ENCODE data around the gene RPLP2. TPM values are rescaled to one million over a fixed set of nuclear protein-coding genes. Genes with fewer than 3 reads are reported as not detected.

Gene RPLP2
- total RNA-seq, 1 experiment from 2014 or later = 794 TPM

GRCh38 chr11:792873-793272, 16.9 kb upstream of the RPLP2 start:
- no peaks in the 10 kb centered on the region for H3K27me3 ChIP-seq (ENCODE audit: control insufficient read depth, insufficient read depth, low read length)
- no peak for DNase-seq
- no peak overlapping the region for H3K4me3 ChIP-seq (ENCODE audit: insufficient read depth, low read depth, low read length)
- no peaks in the 10 kb centered on the region; the same call in none of the 2 replicates for H3K36me3 ChIP-seq (replicated peaks; ENCODE audit: control insufficient read depth, insufficient read depth, low read length)

- no peak overlapping the region for H3K4me3 ChIP-seq (ENCODE audit: insufficient read depth, low read depth, low read length)
- no peaks in the 10 kb centered on the region for H3K27me3 ChIP-seq (ENCODE audit: control insufficient read depth, insufficient read depth, low read length)
- no peak for DNase-seq
- no peaks in the 10 kb centered on the region; the same call in none of the 2 replicates for H3K36me3 ChIP-seq (replicated peaks; ENCODE audit: control insufficient read depth, insufficient read depth, low read length)
Observed at GRCh38 chr11:793556-793955, 16.2 kb upstream of the RPLP2 start.

GRCh38 chr11:794013-794765, 15.6 kb upstream of the RPLP2 start:
- Histone ChIP-seq H3K36me3 (replicated peaks; ENCODE audit: control insufficient read depth, insufficient read depth, low read length) (no peaks in the 10 kb centered on the region; the same call in none of the 2 replicates), H3K27me3 (ENCODE audit: control insufficient read depth, insufficient read depth, low read length) (no peaks in the 10 kb centered on the region), H3K4me3 (ENCODE audit: insufficient read depth, low read depth, low read length) (no peak overlapping the region)
- no peak for DNase-seq

- no peak for DNase-seq
- H3K36me3 ChIP-seq (replicated peaks; ENCODE audit: control insufficient read depth, insufficient read depth, low read length) = no peaks in the 10 kb centered on the region; the same call in none of the 2 replicates
- H3K27me3 ChIP-seq (ENCODE audit: control insufficient read depth, insufficient read depth, low read length) = no peaks in the 10 kb centered on the region
- H3K4me3 ChIP-seq (ENCODE audit: insufficient read depth, low read depth, low read length) = no peak overlapping the region
Observed at GRCh38 chr11:794766-795633, 14.8 kb upstream of the RPLP2 start.

- Histone ChIP-seq H3K36me3 (replicated peaks; ENCODE audit: control insufficient read depth, insufficient read depth, low read length) (no peaks in the 10 kb centered on the region; the same call in none of the 2 replicates), H3K27me3 (ENCODE audit: control insufficient read depth, insufficient read depth, low read length) (no peaks in the 10 kb centered on the region), H3K4me3 (ENCODE audit: insufficient read depth, low read depth, low read length) (0 out of 2 replicates have a peak overlapping the region, but pooled peaks have one; percentile 7)
- peak; percentile 92 for DNase-seq
Observed at GRCh38 chr11:795634-796564, 13.9 kb upstream of the RPLP2 start.

GRCh38 chr11:796565-797295, 13.0 kb upstream of the RPLP2 start:
- peak; percentile 79 for DNase-seq
- peak overlapping the region; percentile 84 for H3K4me3 ChIP-seq (ENCODE audit: insufficient read depth, low read depth, low read length)
- H3K27me3 ChIP-seq (ENCODE audit: control insufficient read depth, insufficient read depth, low read length) = no peaks in the 10 kb centered on the region
- peaks cover under 1% of the 10 kb centered on the region for H3K36me3 ChIP-seq (replicated peaks; ENCODE audit: control insufficient read depth, insufficient read depth, low read length)

- H3K36me3 ChIP-seq (replicated peaks; ENCODE audit: control insufficient read depth, insufficient read depth, low read length) = peaks cover 4% of the 10 kb centered on the region
- H3K4me3 ChIP-seq (ENCODE audit: insufficient read depth, low read depth, low read length) = peak overlapping the region; percentile 84
- H3K27me3 ChIP-seq (ENCODE audit: control insufficient read depth, insufficient read depth, low read length) = no peaks in the 10 kb centered on the region
- peak; percentile 95 for DNase-seq
Observed at GRCh38 chr11:797296-798092, 12.3 kb upstream of the RPLP2 start.

- Histone ChIP-seq H3K27me3 (ENCODE audit: control insufficient read depth, insufficient read depth, low read length) (no peaks in the 10 kb centered on the region), H3K4me3 (ENCODE audit: insufficient read depth, low read depth, low read length) (peak within 1 kb of the TSS; percentile 84), H3K36me3 (replicated peaks; ENCODE audit: control insufficient read depth, insufficient read depth, low read length) (peaks cover 8% of the 10 kb centered on the region)
- peak; percentile 99 for DNase-seq
Observed at GRCh38 chr11:798093-798713, 11.6 kb upstream of the RPLP2 start, which contains the start of gene SLC25A22. TSS of gene SLC25A22 (minus strand) at chr11:798281. CDS start at chr11:795006, 3,275 bp downstream.

- no peak for DNase-seq
- Histone ChIP-seq H3K4me3 (ENCODE audit: insufficient read depth, low read depth, low read length) (no peak overlapping the region), H3K36me3 (replicated peaks; ENCODE audit: control insufficient read depth, insufficient read depth, low read length) (peaks cover 9% of the 10 kb centered on the region), H3K27me3 (ENCODE audit: control insufficient read depth, insufficient read depth, low read length) (no peaks in the 10 kb centered on the region)
Observed at GRCh38 chr11:799641-800316, 10.0 kb upstream of the RPLP2 start.

GRCh38 chr11:800473-800872, 9.3 kb upstream of the RPLP2 start:
- Histone ChIP-seq H3K4me3 (ENCODE audit: insufficient read depth, low read depth, low read length) (no peak overlapping the region), H3K36me3 (replicated peaks; ENCODE audit: control insufficient read depth, insufficient read depth, low read length) (peaks cover 9% of the 10 kb centered on the region), H3K27me3 (ENCODE audit: control insufficient read depth, insufficient read depth, low read length) (no peaks in the 10 kb centered on the region)
- DNase-seq = no peak

- no peak for DNase-seq
- H3K4me3 ChIP-seq (ENCODE audit: insufficient read depth, low read depth, low read length) = no peak overlapping the region
- no peaks in the 10 kb centered on the region for H3K27me3 ChIP-seq (ENCODE audit: control insufficient read depth, insufficient read depth, low read length)
- peaks cover 9% of the 10 kb centered on the region for H3K36me3 ChIP-seq (replicated peaks; ENCODE audit: control insufficient read depth, insufficient read depth, low read length)
Observed at GRCh38 chr11:801097-801780, 8.5 kb upstream of the RPLP2 start.
